ENCODE results near the gene REN. TPM values are rescaled to one million over a fixed set of nuclear protein-coding genes. Genes with fewer than 3 reads are reported as not detected.
A peak's percentile ranks its signal among the peaks of the same experiment; 100 is the strongest.

Gene REN
- total RNA-seq, 1 experiment from 2014 or later = not detected

GRCh38 chr1:204151552-204152309, 14.4 kb downstream of the REN start, which contains the start of gene ETNK2:
Gene ETNK2 (minus strand): TSS chr1:204152044. CDS start chr1:204151852, 192 bp downstream.
- Histone ChIP-seq H3K23ac (ENCODE audit: insufficient read length, low read depth, low read length) (no peak within 1 kb of the TSS), H3K56ac (ENCODE audit: insufficient read length, low read depth, low read length) (no peak within 1 kb of the TSS), H3T11ph (ENCODE audit: low read length) (no peak within 1 kb of the TSS), H3K4ac (ENCODE audit: low read depth, low read length) (no peak within 1 kb of the TSS), H3K9me3 (ENCODE audit: control insufficient read depth, low read depth, low read length) (no peaks in the 10 kb centered on the region), H4K20me1 (ENCODE audit: control insufficient read depth, insufficient read depth, insufficient read length) (no peaks in the 10 kb centered on the region), H3K18ac (ENCODE audit: insufficient read length, low read depth, low read length) (peak within 1 kb of the TSS; percentile 33), H3K9ac (ENCODE audit: extremely low read depth, insufficient read length, low read length) (no peak within 1 kb of the TSS), H4K8ac (replicated peaks; ENCODE audit: insufficient read length, low read depth, low read length) (no peak within 1 kb of the TSS), H3K4me2 (ENCODE audit: insufficient read depth, insufficient read length, low read length) (peak within 1 kb of the TSS; percentile 79), H3K23me2 (ENCODE audit: insufficient read length, low read depth, low read length, poor library complexity, severe bottlenecking) (peaks cover 6% of the 10 kb centered on the region), H2BK120ac (ENCODE audit: low read depth, low read length, poor library complexity, severe bottlenecking) (no peak within 1 kb of the TSS), H4K91ac (ENCODE audit: insufficient read length, low read depth, low read length) (no peak within 1 kb of the TSS), H3K79me1 (ENCODE audit: insufficient read depth, low read depth, low read length, poor library complexity, severe bottlenecking) (no peaks in the 10 kb centered on the region), H2BK15ac (ENCODE audit: low read depth, low read length) (no peak within 1 kb of the TSS), H3K27ac (ENCODE audit: insufficient read length, low read depth, low read length) (no peak within 1 kb of the TSS), H3K27me3 (ENCODE audit: insufficient read depth, low read length) (no peaks in the 10 kb centered on the region; the same call in 1 of the 2 replicates), H2BK12ac (ENCODE audit: insufficient read length, low read depth, low read length) (no peak within 1 kb of the TSS), H2AFZ (ENCODE audit: low read length) (no peak within 1 kb of the TSS), H2AK5ac (ENCODE audit: insufficient read length, low read length) (no peak within 1 kb of the TSS), H3K4me1 (ENCODE audit: insufficient read depth, low read length) (peaks cover 4% of the 10 kb centered on the region; the same call in 1 of the 2 replicates), H2BK5ac (ENCODE audit: insufficient read length, low read length) (no peak within 1 kb of the TSS), H3K14ac (ENCODE audit: insufficient read depth, low read length) (peak within 1 kb of the TSS; percentile 73; the same call in 1 of the 2 replicates), H4K5ac (ENCODE audit: insufficient read length, low read depth, low read length) (no peak within 1 kb of the TSS), H3K79me2 (ENCODE audit: insufficient read depth, low read length) (no peaks in the 10 kb centered on the region), H2BK20ac (ENCODE audit: low read depth, low read length, poor library complexity, severe bottlenecking) (no peak within 1 kb of the TSS)
- H3K36me3 Mint-ChIP-seq (ENCODE audit: insufficient read depth in 1 of 3, low read depth in 3 of 3) = no peaks in the 10 kb centered on the region; a peak in 1 of 7 replicates
- H3K4me3 Mint-ChIP-seq = peak within 1 kb of the TSS; percentile 68 to 83
- H3K9me3 Mint-ChIP-seq = no peaks in the 10 kb centered on the region; a peak in 1 of 5 replicates
- H3K27me3 Mint-ChIP-seq (ENCODE audit: low read depth) = peaks cover 43% of the 10 kb centered on the region
- TF ChIP-seq CTCF (conservative IDR thresholded peaks at IDR 0.05) = no peak
- WGBS (ENCODE audit: extremely low coverage, insufficient read length, low lambda C conversion rate) = no CpG with 5 or more reads among the region's 94 CpGs
- H3K4me1 Mint-ChIP-seq = peaks cover 43 to 48% of the 10 kb centered on the region in 2 experiments
- DNase-seq = peak; percentile 75
- no peak within 1 kb of the TSS for H3K27ac Mint-ChIP-seq

Measured in H9 (cell line).